Activated T-cell treated with anti-CD3 and anti-CD28 coated beads for 4 hours (primary cell): ENCODE data around the gene LARP4.
A peak's percentile ranks its signal among the peaks of the same experiment; 100 is the strongest.
"Not testable (repeated sequence)": the region's sequence is repeated elsewhere in the genome, so short reads cannot be mapped to it uniquely, and the experiment has no call there.

ENCODE experiments used
- DNase-seq: peaks from one replicate; pipeline ENCODE4 v3.0.0-alpha.2; 2020

LARP4 gene

GRCh38 chr12:50498119-50498518 is 97.4 kb downstream of the LARP4 start:
- not testable (repeated sequence) for DNase-seq

- peak; percentile 97 for DNase-seq
Observed at GRCh38 chr12:50504798-50505674, 104.4 kb downstream of the LARP4 start, which contains the start of gene DIP2B. TSS of gene DIP2B (plus strand) at chr12:50504985. CDS start at chr12:50505141, 156 bp downstream.

GRCh38 chr12:50505675-50506530 is 105.2 kb downstream of the LARP4 start:
- no peak for DNase-seq

GRCh38 chr12:50506753-50507473 is 106.2 kb downstream of the LARP4 start:
- no peak for DNase-seq

- no peak for DNase-seq
Observed at GRCh38 chr12:50507474-50507838, 106.8 kb downstream of the LARP4 start.

GRCh38 chr12:50507930-50508329 is 107.2 kb downstream of the LARP4 start:
- no peak for DNase-seq

GRCh38 chr12:50508414-50508813 is 107.7 kb downstream of the LARP4 start:
- DNase-seq = no peak

GRCh38 chr12:50508970-50509663 is 108.4 kb downstream of the LARP4 start:
- no peak for DNase-seq

GRCh38 chr12:50514526-50515276 is 114.0 kb downstream of the LARP4 start:
- no peak for DNase-seq

- no peak for DNase-seq
Observed at GRCh38 chr12:50515587-50515986, 114.9 kb downstream of the LARP4 start.

- DNase-seq = no peak
Observed at GRCh38 chr12:50517421-50518048, 116.8 kb downstream of the LARP4 start.

GRCh38 chr12:50518090-50518489 is 117.4 kb downstream of the LARP4 start:
- no peak for DNase-seq

- no peak for DNase-seq
Observed at GRCh38 chr12:50519353-50519752, 118.7 kb downstream of the LARP4 start.

- no peak for DNase-seq
Observed at GRCh38 chr12:50520416-50521207, 119.9 kb downstream of the LARP4 start.

GRCh38 chr12:50521781-50522180 is 121.1 kb downstream of the LARP4 start:
- DNase-seq = not testable (repeated sequence)

- no peak for DNase-seq
Observed at GRCh38 chr12:50523772-50524171, 123.1 kb downstream of the LARP4 start.

GRCh38 chr12:50524621-50525020 is 123.9 kb downstream of the LARP4 start:
- DNase-seq = no peak

- no peak for DNase-seq
Observed at GRCh38 chr12:50525422-50525821, 124.7 kb downstream of the LARP4 start.

- no peak for DNase-seq
Observed at GRCh38 chr12:50527359-50527726, 126.7 kb downstream of the LARP4 start.

- DNase-seq = no peak
Observed at GRCh38 chr12:50528800-50529199, 128.1 kb downstream of the LARP4 start.
